ENCODE measurements around the gene KCNN1.

- TF ChIP-seq CTCF (IDR thresholded peaks at IDR 0.05) (no peak), POLR2A (IDR thresholded peaks at IDR 0.05) (no peak)
Observed at GRCh38 chr19:17950310-17951156, 16.4 kb upstream of the KCNN1 start.

Measured in thyroid gland (tissue), 4 donors.